GM20431 (cell line): Measurements from ENCODE around the gene PLEKHN1.
"Not testable (repeated sequence)": the region's sequence is repeated elsewhere in the genome, so short reads cannot be mapped to it uniquely, and the experiment has no call there.

Source experiments
- in situ Hi-C: fragments of 300-500 bp; cut with MseI, MboI; formaldehyde crosslinking; loops from one replicate; pipeline ENCODE4 v1.15.0; 2020; ENCODE audit warnings: low sequenced_read_pairs; ENCODE audit not compliant: unreplicated experiment

The PLEKHN1 gene

DNA sequence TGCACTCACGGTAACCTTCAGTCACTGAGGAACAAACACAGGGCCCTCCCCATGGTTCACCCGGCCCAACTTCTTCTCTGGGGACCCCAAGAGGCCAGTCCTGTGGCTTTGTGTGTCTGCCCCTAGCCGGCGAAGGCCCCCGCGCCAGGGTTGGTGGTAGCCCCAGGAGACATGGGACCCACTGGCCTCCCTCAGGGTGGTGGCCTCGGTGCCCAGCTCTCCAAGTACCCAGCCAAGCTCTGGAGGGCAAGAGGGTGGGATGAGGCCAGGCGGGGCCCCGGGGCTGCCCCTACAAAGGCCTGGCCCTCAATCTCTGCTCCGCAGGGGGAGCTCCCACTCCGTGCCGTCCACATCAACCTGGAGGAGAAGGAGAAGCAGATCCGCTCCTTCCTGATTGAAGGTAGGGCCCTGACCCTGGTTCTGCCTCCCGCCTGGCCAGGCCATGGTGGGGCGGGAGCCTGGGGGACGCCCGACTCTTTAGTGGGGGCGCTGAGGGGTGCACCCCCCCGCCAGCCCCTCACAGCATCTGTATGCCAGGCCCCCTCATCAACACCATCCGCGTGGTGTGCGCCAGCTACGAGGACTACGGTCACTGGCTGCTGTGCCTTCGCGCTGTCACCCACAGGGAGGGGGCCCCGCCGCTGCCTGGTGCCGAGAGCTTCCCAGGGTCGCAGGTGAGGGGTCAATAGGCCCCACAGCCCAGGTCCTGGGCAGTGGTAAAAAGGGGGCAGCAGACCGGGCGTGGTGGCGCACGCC, 5.6 kb downstream of the PLEKHN1 start:
- in situ Hi-C loops = no loop called here

DNA sequence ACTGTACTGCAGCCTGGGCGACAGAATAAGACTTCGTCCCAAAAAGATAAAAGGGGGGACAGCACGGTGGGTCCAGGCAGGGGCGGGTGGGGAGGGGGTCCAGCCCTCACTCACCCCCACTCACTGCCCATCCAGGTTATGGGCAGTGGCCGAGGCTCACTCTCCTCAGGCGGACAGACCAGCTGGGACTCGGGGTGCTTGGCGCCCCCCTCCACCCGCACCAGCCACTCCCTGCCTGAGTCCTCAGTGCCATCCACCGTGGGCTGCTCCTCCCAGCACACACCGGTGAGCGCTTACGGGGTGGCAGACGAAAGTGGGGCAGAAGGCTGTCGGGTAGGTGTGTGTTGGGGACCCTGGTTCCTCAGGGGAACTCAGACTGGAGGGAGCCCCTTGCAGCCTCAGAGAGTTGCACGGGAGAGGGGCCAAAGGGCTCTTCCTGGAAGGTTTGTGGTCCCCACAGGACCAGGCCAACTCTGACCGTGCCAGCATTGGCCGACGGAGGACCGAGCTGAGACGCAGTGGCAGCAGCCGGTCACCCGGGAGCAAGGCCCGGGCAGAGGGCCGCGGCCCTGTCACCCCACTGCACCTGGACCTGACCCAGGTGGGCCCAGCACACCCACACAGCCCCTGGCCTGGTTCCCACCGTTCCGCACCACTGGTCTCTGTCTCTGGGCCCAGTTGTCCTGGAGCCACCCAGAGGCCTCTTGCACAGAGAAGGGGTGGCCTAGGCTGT, 6.6 kb downstream of the PLEKHN1 start:
- in situ Hi-C loops = no loop called here

DNA sequence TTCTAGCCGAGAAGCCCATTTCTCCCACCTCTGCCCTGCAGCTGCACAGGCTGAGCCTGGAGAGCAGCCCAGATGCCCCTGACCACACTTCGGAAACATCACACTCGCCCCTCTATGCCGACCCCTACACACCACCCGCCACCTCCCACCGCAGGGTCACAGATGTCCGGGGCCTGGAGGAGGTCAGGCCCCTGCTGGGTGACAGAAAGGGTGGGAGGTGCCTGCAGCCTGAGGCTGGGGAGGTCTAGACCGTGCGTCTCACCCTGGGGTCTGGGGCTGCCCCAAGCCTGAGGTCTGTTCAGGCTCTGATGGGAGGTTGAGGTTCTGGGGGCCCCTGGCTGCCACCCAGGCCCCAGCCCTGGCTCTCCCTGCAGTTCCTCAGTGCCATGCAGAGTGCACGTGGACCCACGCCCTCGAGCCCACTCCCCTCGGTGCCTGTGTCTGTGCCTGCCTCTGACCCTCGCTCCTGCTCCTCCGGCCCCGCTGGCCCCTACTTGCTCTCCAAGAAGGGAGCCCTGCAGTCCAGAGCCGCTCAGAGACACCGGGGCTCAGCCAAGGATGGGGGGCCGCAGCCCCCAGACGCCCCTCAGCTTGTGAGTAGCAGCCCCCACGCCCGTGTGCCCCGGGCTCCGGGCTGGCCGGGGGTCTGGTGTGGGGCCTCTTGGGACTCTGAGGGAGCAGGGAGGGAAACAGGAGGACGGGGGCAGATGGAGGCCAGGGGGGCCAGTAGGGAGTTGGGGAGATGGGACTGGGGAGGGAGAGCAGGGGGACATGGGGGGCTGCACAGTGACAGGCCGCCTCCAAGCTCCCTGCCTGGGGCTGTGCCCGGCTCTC, 7.4 kb downstream of the PLEKHN1 start:
- in situ Hi-C loops = no loop called here

DNA sequence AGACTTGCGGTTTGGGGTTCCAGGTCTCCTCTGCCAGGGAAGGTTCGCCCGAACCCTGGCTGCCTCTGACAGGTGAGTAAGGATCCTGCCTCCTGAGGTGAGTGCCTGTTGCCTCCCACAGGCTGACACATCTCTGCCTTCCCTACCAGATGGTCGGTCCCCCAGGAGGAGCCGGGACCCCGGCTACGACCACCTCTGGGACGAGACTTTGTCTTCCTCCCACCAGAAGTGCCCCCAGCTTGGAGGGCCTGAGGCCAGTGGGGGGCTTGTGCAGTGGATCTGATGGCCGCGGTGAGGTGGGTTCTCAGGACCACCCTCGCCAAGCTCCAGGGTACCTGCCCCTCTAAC, 8.0 kb downstream of the PLEKHN1 start:
- in situ Hi-C loops = no loop called here

DNA sequence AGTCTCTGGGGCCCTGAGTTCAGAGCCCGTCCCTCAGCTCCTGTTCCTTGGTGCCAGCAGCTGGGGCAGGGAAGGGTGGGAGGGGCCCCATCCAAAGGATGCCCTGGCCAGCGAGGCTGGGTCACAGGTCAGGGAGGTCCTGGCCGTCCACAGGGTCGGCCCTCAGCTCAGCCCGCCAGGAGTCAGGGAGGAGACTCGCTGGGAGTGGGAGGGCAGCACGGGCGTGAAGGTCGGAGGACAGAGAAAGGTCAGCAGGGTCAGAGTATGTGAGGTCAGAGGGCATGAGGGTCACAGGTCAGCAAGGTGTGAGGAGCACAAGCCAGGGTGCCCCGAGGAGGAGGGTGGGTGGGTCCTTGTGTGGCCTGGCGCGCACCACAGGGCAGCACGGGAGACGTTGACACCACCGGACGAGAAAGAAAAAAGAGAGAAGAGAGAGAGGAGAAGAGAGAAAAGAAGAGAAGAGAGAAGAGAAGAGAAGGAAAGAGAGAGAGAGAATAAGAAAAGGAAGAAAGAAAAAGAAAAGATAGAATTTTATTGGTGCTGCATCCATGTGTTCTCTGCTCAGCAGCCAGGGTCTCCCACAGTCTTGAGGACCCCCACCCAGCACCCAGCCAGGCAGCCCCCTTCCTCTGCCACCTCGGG, 8.5 kb downstream of the PLEKHN1 start:
- in situ Hi-C loops = no loop called here

DNA sequence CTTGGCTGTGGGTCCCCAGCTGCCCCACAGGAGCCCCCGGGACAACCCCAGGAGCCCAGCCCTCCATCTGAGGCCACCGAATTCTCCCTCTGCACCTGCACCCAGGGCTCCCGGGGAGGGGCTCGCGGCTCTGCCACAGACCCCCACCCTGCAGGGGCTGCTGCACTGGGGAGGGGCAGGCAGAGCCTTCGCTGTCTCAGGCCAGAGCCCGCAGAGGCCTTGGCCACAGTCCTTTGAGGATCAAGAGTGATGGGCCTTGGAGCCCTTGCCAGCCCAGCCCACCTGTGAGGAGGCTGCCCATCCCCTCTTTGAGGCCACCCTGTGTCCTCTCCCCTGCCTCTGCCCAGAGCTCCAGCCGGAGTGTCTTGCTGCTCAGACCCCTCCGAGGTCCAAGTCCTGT, 9.1 kb downstream of the PLEKHN1 start:
- in situ Hi-C loops = no loop called here

DNA sequence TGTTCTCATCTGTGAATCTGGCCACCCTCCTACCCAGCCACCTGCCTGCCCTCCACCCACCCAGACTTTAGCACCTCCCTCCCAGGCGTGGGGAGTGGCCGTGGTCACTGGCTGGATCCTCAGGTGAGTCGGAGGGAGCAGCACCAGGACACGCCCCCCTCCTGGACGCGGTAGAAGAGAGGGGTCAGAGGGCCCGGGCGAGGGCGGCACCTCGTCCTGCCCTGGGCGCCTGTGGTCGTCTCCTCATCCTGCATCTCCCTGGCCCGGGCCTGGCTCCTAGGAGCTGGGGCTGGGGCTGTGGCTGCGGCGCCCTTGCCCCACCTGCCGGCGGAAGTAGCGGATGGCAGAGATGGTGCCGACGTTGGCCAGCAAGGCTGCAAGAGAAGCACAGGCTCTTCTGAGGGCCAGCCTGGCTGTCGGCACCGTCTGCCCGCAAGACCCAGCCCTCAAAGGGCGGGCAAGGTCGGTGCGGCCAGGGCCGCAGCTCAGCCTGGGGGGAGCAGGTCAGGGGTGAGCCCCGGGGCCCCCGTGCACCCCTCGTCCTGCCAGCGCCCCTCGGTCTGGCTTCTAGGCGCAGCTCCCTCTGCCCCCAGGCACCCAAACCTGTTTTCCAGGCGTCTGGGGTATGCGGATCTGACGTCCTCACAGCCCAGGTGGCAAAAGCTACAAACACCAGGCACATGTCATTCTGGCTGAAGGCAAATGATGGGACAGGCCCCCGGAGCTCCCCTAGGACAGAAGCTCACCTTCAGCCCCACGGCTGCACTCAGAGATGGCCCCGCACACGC, 9.8 kb downstream of the PLEKHN1 start:
- in situ Hi-C loops = no loop called here

DNA sequence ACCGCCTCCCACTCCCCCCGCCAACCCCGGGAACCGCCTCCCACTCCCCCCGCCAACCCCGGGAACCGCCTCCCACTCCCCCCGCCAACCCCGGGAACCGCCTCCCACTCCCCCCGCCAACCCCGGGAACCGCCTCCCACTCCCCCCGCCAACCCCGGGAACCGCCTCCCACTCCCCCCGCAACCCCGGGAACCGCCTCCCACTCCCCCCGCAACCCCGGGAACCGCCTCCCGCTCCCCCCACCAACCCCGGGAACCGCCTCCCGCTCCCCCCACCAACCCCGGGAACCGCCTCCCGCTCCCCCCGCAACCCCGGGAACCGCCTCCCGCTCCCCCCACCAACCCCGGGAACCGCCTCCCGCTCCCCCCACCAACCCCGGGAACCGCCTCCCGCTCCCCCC, 10.5 kb downstream of the PLEKHN1 start:
- in situ Hi-C loops = not testable (repeated sequence)

DNA sequence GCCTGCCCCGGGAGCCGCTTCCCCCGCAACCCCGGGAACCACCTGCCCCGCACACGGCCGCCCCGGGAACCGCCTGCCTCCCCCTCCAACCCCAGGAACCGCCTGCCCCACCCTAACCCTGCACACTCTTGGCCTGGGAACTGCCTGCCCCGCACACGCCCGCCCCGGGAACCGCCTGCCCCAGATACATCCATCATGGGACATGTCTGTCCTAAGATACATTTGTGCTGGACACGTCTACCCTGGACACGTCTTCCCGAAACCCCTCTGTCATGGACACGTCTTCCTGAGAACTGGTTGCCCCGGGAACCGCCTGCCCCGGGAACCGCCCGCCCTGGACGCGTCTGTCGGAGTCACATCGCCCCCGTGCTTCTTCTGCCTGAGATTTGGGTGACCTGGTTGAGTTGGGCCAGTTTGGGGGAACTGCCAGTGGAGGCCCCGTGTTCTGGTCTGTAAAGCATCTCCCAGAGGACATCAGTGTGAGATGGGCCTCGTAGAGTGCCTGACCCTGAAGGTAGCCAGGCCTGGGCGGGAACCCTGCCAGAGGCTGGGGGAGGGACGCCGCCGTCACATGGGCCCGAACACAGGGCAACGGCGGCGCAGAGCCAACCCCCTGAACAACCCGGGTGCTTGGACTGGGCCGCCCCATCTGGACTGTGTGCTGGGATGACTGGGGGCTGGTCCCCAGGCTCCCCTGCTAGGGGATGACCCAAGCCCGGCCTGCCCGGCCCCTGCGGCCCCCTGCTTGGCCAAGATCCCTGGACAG, 12.0 kb downstream of the PLEKHN1 start:
- in situ Hi-C loops = no loop called here

DNA sequence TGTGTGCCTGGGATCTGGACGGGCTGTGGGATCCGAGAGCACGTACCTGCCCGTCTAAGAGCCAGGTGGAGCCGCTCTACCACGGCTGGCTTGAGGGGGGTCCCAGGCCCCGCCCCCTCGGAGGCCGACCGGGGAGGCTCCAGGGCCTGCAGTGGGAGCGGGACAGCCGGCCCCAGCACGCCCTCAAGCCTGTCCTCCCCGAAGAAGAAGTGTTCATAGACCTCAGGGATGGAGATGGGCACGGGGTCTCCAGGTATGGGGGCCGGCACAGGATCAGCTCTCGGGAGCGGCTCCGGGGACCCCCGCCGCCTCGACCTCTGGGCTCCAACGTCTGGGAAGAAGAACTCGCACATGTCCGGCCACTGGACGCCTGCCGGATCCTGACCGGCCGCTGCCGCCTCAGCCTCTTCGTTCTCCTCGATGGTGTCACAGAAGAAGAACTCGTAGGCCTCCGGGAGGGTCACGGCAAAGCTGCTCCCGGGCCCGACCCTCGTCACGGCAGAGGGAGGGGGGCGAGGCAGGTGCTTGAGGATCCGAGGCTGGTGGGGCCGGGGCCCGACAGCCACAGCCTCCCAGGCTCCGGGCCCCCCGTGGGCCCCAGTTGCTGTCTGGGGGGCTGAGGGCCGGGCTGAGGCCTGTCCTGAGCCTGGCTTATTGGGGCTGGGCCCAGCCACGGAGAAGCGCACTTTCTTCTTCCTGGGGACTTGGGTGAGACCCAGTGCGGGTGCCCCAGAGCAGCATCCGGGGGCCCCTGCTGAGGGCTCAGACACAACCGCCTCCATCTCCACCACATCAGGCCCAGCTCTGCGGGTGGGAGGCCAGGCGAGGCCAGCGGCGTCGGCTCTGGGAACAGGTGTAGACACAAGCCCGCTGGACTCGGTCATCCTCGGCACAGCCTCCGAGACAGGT, 12.8 kb downstream of the PLEKHN1 start:
- in situ Hi-C loops = no loop called here

DNA sequence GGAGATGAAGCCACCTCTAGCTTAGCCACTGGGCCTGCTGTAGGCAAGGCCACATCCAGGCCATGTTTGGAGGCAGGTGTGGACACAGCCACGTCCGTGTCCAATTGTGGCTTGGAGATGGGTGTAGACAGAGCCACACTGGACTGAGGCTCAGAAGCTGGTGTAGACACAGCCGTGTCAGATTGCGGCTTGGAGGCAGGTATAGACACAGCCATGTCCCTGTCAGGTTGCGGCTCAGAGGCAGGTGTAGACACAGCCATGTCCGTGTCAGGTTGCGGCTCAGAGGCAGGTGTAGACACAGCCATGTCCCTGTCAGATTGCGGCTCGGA, 13.4 kb downstream of the PLEKHN1 start:
- in situ Hi-C loops = no loop called here

DNA sequence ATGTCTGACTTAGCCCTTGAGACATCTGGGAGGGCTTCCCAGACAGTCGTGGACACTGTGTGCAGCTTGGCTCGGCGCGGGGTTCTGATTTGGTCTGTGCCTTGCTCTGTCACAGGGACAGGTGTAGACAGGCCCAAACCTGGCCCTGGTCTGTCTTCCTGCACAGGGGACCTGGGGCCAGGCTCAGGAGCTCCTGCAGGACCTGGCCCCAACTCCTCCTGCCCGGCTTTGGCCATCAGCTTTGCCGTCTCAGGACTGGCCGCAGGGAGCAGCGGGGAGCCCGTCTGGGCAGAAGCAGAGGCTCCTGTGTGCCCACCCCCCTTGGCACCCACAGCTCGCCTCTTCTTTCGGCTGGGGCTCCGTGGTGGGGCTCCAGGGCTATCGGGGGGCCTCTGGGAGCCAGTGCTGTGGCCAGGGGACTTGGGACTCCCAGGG, 13.9 kb downstream of the PLEKHN1 start:
- in situ Hi-C loops = no loop called here

DNA sequence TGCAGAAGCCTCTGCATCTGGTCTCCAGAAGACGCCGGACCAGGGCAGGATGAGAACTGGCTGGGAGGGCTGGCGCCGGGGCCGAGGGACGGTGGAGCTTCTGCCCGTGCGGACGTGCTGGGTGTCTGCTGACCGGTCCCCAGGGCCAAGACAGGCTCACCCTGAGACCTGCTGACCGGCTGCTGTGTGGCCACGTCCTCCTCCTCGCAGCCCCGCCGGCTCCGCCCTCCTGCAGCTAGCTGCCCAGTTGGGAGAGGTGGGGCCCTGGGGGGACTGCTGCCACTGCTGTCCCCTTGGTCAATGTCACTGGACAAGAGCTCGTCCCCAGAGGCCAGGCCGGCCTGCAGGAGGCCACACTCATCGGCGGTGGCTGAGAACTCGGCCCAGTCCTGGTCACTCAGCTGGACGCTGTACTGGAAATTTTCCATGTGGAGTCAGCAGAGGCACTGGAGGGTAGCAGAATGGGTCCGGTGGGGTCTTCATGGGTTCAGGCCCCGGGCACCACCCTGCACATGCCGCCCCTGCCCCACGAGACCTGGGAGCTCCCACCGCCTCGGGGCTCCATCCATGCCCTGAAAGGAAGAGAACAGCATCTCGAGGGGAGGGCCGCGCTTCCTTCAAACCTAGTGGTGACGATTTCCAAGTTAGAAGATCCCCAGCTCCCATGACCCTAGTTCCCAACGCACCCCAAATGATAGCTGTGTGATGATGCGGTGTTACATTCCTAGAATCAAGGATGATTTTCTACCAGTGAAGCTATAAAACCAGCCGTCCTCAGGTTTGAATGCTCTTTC, 14.5 kb downstream of the PLEKHN1 start:
- in situ Hi-C loops = no loop called here

DNA sequence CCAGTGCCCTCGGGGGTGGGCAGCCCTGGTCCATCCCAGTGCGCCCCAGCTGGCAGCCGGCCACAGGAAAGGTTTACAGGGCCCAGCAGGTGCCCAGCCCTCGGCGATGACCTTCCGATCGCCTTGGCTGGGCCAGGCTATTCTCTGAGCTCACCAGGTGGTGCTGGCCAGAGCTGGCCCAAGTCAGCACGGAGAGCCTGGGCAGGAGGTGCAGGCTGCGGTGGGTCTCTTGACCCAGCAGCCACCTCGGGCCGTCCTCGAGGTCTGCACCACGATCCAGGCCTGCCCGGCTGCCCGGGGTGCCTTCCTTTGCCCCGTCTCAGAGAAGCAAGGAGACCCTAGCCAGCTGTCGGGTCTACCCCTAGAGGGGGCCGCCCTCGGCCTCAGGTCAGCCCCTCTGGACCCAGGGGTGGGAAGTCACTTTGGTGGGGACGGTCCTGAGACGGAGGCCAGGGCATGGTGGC, 15.2 kb downstream of the PLEKHN1 start:
- in situ Hi-C loops = no loop called here

DNA sequence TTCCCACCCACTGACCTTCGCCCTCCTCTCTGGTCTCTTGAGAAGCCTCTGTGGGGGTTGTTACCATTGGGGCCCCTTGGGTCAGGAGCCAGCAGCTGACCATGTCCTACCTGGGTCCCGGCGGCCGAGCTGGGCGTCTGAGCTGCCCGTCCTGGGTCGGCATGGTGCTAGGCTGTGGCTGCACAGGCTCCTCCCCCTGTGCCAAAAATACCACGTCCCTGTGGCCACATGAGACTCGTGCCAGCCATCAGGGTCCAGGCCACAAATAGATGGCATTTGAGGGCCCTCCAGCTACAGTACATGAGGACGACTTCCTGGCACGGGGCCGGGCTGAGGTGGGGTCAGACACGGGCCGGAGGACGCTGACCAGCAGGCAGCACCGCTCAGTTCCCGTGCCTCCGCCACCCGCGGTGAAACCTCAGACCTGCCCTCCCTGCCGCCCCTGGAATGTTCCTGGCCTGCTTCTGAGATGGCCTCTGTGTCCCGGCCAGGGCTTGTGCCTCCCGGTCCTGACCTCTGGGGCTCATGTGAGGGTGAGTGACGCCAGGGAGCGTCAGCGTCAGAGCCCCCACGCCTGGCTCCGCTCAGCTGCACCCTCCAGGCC, 15.8 kb downstream of the PLEKHN1 start, which contains the start of gene PERM1:
Gene PERM1 (minus strand): TSS at position 139 of the 604 bp plus-strand sequence. CDS start 1,064 bp downstream, outside the sequence.
- in situ Hi-C loops = no loop called here

DNA sequence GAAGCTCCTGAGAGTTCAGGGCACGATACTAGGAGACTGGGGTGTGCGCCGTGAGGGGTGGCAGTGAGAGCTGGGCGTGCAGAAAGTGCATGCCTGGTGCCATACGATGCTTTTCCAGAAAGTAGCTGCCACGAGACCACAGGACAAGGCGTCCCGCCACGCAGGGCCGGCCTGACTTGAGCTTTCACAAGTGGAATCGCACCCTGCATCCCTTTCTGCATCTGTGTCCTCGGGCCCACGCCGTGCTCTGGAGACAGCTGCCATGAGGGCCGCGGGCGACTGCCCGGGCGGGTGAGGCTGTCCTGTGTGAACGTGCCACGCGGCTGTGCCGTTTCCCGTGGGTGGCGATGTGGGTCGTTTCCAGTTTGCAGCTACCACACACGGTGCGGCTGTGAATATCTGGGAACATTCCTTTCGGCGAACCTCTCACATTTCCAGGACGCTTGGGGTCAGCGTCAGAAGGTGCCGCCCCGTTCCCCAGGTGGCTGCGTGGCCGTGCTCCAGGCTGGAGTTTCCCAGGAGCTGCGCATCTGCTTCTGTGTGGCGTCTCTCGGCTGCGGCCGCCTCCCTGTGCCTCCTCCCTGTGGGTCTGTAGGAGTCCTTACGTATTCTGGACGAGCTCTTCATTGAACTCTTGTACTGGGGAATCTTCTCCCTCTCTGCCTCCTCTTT, 16.6 kb downstream of the PLEKHN1 start:
- in situ Hi-C loops = no loop called here
